Lower leg skin (tissue), 4 donors: ENCODE results near the gene NUDT17. TPM values are rescaled to one million over a fixed set of nuclear protein-coding genes. Genes with fewer than 3 reads are reported as not detected.

ENCODE experiments used
- DNase-seq, 2 donors: peaks; one replicate each; pipeline ENCODE4 v3.0.0-alpha.2; 2019; ENCODE audit warnings: low spot score in 2 of 2
- H3K4me3 ChIP-seq: fragments of 200-600 bp; sonication (generic); 2 replicates; pipeline ENCODE4 v1.5.1; 2017; ENCODE audit warnings: mild to moderate bottlenecking, low read depth; ENCODE audit not compliant: poor library complexity, severe bottlenecking
- CTCF ChIP-seq, 3 donors: fragments of 450-650 bp; IDR thresholded peaks; one replicate each; pipeline ENCODE4 v1.5.1; 2016; ENCODE audit warnings: antibody characterized with exemption in 3 of 3, mild to moderate bottlenecking in 3 of 3, moderate library complexity in 2 of 3
- POLR2A ChIP-seq, 2 donors: fragments of 450-650 bp; IDR thresholded peaks; one replicate each; pipeline ENCODE4 v1.6.1; 2016 to 2017; ENCODE audit warnings: antibody characterized with exemption in 2 of 2, mild to moderate bottlenecking in 1 of 2, moderate library complexity in 1 of 2
- WGBS, 2 donors: methylation state at CpG; one replicate each; pipeline ENCODE4 v1.1.5; 2018; 5-methylcytosine and 5-hydroxymethylcytosine counted together
- intact Hi-C: fragments of 100-400 bp; cut with DNase I; formaldehyde crosslinking; loops from one replicate; pipeline ENCODE4 v1.15.0; 2023; ENCODE audit warnings: low total_unique reads
- total RNA-seq, 4 donors: library from RNA; depleted of rRNA; stranded (reverse); fragments of >200 nt; gene quantifications; one replicate each; pipeline ENCODE4 v1.1.0, GENCODE V29; 2016

The NUDT17 gene
- total RNA-seq, 4 donors from 2014 or later, result 0.25 to 5.0 (median 2.5) TPM

- no peak overlapping the region for H3K4me3 ChIP-seq
- intact Hi-C loops, result no loop called here
- 46 to 66% methylated on average over 5 of the region's 5 CpGs for WGBS, 2 donors
- no peak for TF ChIP-seq CTCF (IDR thresholded peaks at IDR 0.05)
- no peak for TF ChIP-seq POLR2A (IDR thresholded peaks at IDR 0.05)
- DNase-seq, result no peak
Measured at GRCh38 chr1:145879775-145880174, 34.3 kb downstream of the NUDT17 start.

- TF ChIP-seq CTCF (IDR thresholded peaks at IDR 0.05) (no peak), POLR2A (IDR thresholded peaks at IDR 0.05) (no peak)
- H3K4me3 ChIP-seq, result no peak overlapping the region
- no peak for DNase-seq
- WGBS, 2 donors, result 74 to 91% methylated on average over 1 of the region's 1 CpG
- intact Hi-C loops, result no loop called here
Measured at GRCh38 chr1:145884675-145885074, 39.2 kb downstream of the NUDT17 start.

DNA sequence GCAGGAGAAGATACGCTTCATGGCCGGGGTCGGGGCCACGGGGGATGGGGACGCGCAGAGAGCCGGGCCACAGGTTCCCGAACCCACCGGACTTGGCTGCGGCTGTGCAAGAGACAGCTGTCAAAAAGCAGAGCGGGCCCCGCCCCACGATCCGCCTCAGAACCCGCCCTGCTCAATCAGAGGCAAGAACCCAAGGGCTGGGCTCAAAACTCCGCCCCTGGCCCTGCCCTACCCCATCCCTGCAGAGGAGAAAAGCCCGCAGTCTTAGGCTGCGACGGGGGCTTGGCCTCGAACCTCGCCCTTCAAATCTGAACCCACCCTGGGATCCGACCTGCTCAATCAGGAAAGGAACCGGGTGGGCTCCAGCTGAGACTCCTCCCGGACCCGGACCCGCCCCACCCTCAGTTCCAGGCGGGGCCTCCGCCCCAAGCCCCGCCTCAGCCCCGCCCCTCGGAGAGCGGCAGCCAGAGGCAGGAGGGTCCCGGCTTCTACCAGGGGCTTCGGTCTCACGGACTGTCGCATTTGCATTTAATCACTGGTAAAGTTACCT lies 40.4 kb downstream of the NUDT17 start, which contains the start of gene ANKRD35:
Gene ANKRD35, minus strand, starts transcription at position 129 of the 550 bp plus-strand sequence. Its CDS starts 108 bp downstream, at position 21.
- peak within 1 kb of the TSS; percentile 26 for H3K4me3 ChIP-seq
- intact Hi-C loops, result no loop called here
- TF ChIP-seq CTCF (IDR thresholded peaks at IDR 0.05), result no peak
- peak; percentile 86 to 97 for DNase-seq
- 2% methylated on average over 24 to 26 of the region's 36 CpGs for WGBS, 2 donors

- intact Hi-C loops, result no loop called here
- WGBS, 2 donors, result 42 to 50% methylated on average over 11 of the region's 11 CpGs
- H3K4me3 ChIP-seq, result peak overlapping the region; percentile 26
- TF ChIP-seq POLR2A (IDR thresholded peaks at IDR 0.05) (no peak), CTCF (IDR thresholded peaks at IDR 0.05) (no peak)
- no peak for DNase-seq
Measured at GRCh38 chr1:145886390-145886789, 41.0 kb downstream of the NUDT17 start.

GRCh38 chr1:145886816-145887215 lies 41.4 kb downstream of the NUDT17 start:
- intact Hi-C loops, result no loop called here
- TF ChIP-seq CTCF (IDR thresholded peaks at IDR 0.05), result no peak
- no peak for TF ChIP-seq POLR2A (IDR thresholded peaks at IDR 0.05)
- no peak overlapping the region for H3K4me3 ChIP-seq
- DNase-seq, result no peak
- WGBS, 2 donors, result 60 to 67% methylated on average over 8 of the region's 8 CpGs

GRCh38 chr1:145887631-145888030 lies 42.2 kb downstream of the NUDT17 start:
- H3K4me3 ChIP-seq, result no peak overlapping the region
- TF ChIP-seq POLR2A (IDR thresholded peaks at IDR 0.05) (no peak), CTCF (IDR thresholded peaks at IDR 0.05) (no peak)
- DNase-seq, result no peak
- WGBS, 2 donors, result 77 to 83% methylated on average over 5 of the region's 5 CpGs
- intact Hi-C loops, result no loop called here
